ENCODE data around the gene SYT8.

SYT8 gene

DNA sequence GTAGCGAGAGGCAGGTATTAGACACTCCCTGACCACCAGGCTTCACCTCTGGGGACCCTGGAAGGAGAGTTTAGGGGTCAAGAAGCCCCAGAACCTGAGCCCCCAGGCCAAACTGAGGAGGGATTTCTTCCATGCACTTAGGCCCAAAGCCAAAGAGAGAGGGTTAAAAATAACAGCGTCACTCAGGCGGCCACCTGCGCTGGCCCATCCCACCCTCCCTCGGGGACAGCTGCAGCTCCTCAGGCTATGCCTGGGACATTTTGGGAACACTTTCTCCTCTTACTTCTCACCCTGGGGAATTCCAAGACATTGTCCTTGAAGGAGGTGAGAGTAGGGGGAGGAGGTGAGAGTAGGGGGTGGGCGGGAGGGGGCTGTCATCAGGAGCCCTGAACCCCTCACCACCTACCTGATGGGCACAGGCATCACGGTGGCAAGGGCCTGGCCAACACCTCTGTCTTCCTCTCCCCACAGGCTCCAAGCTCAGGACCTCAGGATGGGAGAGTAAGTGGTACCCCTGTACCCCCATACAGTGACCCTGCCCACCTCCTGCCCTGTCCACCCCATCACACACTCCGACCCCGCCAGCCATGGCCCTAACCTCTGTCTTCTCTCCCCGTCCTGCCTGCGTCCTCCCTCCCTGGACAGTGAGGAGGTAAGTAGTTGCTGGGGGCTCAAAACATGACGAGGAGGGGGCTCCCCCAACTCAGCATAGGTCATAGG is 4.6 kb downstream of the SYT8 start:
- no peak overlapping the region for H3K4me3 ChIP-seq (ENCODE audit: low read length)
- TF ChIP-seq CTCF (conservative IDR thresholded peaks at IDR 0.05; ENCODE audit: low read depth, low read length), result no peak
- DNase-seq (ENCODE audit: low read depth), result no peak

DNA sequence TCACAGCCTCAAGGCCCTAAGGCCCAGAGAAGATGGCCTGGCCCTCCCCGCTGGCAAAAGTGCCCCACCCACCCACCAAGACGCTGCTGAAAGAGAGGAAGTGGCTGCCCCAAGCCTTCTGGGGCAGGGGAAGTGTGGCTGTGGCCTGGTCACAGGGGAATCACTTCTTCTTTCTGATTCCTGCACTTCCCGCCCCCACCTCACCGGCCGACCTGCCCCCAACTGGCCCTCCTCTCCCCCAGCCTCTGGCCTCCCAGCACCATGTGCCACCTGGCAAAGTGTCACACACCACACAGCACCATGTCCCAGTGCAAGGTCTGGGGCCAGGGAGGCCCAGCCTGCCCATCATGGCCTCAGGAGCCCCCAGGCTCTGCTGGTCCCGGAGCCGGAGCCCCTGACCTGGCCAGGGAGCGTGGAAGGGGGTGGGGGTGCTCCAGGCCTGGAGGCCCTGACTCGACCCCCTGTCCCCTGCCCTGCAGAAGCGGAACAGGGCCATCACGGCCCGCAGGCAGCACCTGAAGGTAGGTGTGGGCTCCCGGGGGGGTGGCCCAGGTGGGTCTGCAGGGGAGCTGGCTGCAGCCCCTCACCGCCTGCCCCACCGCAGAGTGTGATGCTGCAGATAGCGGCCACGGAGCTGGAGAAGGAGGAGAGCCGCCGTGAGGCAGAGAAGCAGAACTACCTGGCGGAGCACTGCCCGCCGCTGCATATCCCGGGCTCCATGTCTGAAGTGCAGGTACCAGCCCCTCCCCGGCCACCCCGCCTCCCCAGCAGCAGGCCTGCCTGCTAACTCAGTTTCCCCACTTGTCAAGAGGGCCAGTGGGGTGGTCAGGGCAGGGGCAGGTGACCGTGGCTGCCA is 5.4 kb downstream of the SYT8 start:
- TF ChIP-seq CTCF (conservative IDR thresholded peaks at IDR 0.05; ENCODE audit: low read depth, low read length), result no peak
- no peak overlapping the region for H3K4me3 ChIP-seq (ENCODE audit: low read length)
- DNase-seq (ENCODE audit: low read depth), result no peak

DNA sequence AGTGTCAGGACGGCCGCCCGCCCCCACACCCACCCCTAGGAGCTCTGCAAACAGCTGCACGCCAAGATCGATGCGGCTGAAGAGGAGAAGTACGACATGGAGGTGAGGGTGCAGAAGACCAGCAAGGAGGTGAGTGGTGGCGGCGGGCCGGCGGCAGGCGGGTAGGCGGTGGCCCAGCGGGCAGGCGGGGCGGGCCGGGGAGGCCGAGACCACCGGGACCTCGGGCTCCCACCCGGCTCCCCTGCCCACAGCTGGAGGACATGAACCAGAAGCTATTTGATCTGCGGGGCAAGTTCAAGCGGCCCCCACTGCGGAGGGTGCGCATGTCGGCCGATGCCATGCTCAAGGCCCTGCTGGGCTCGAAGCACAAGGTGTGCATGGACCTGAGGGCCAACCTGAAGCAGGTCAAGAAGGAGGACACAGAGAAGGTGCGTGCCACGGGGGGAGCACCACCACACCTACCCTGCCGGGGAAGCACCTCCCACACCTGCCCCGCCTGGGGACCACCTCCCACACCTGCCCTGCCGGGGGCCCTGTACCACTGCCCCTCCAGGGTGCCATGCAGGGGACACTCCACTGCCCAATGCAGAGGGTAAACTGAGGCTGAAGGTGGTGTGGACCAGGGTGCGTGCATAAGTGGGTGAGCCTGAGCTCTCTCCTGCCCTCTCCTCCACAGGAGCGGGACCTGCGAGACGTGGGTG is 6.1 kb downstream of the SYT8 start:
- TF ChIP-seq CTCF (conservative IDR thresholded peaks at IDR 0.05; ENCODE audit: low read depth, low read length), result no peak
- no peak for DNase-seq (ENCODE audit: low read depth)
- no peak overlapping the region for H3K4me3 ChIP-seq (ENCODE audit: low read length)

- no peak for TF ChIP-seq CTCF (conservative IDR thresholded peaks at IDR 0.05; ENCODE audit: low read depth, low read length)
- no peak overlapping the region for H3K4me3 ChIP-seq (ENCODE audit: low read length)
- DNase-seq (ENCODE audit: low read depth), result no peak
Observed at GRCh38 chr11:1841511-1842148, 6.8 kb downstream of the SYT8 start.

DNA sequence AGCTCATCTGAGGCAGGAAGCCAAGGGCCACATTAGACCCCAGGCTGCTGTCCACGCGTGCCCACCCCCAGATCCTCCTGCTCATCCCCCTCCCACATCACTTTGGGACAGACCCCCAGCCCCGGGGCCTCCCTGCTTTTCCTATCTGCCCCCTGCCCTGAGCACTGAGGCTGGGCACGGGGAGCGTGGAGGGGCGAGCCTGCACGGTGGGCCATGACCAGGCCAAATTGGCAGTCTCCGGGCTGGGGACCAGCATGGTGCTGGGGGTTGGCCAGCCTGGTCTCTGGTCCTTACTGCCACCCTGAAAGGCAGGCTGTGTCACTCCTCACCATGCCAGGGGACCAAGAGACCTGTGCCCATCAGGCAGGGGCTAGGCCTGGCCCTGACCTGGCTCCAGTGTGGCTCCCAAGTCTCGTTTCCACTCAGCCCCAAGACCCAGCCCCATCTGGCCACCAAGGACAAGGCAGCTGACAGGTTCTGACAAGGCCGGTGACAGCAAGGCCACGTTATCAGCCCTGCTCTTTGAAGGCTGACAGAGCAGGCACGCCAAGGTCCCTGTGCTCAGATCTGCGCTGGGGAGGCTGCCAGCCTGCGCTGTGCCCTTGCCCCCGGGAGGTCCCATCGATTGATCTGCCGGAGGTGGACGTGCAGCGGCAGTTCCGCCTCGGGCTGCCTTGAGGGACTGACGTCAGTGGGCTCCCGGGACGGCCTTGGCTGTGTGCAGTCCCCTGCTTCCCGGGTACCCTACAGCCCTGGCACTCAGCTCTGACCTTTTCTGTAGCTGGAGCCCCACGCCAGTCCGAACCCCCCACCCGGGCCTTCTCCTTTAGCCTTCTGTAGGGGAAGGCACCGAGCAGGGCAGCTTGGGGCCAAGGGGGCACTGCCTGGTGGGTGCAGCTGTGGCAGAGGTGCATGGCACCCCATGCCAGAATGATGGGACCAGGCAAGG is 7.6 kb downstream of the SYT8 start:
- no peak for TF ChIP-seq CTCF (conservative IDR thresholded peaks at IDR 0.05; ENCODE audit: low read depth, low read length)
- H3K4me3 ChIP-seq (ENCODE audit: low read length), result no peak overlapping the region
- no peak for DNase-seq (ENCODE audit: low read depth)

DNA sequence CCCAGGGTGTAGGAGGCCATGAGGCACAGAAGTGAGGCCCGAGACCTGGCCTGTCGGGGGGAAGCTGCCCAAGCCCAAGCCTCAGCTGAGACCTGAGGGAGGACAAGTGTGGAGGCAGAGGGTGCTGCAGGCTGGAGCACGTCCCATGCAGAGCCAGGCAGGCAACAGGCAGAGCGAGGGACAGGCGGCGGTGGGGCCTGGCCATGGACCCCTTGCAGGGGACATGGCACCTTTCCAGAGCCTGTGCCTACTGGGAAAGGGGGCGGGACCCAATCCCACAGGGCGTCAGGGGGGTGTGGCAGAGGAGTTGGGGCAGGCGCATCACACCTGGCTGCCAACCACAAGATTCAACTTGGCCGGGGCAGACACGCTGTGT is 8.3 kb downstream of the SYT8 start:
- H3K4me3 ChIP-seq (ENCODE audit: low read length), result no peak overlapping the region
- no peak for DNase-seq (ENCODE audit: low read depth)
- no peak for TF ChIP-seq CTCF (conservative IDR thresholded peaks at IDR 0.05; ENCODE audit: low read depth, low read length)
